Right ventricle myocardium inferior (tissue), 1 donor: ENCODE measurements around the gene PTEN. TPM values are rescaled to one million over a fixed set of nuclear protein-coding genes. Genes with fewer than 3 reads are reported as not detected.
"Not testable (repeated sequence)": the region's sequence is repeated elsewhere in the genome, so short reads cannot be mapped to it uniquely, and the experiment has no call there.

Experiments used
- ATAC-seq: fragments of 200-7000 bp; cut with Tn5 transposase; one replicate; pipeline ENCODE4 v1.9.1; 2020; ENCODE audit warnings: mild to moderate bottlenecking, moderate library complexity
- DNase-seq: peaks from one replicate; pipeline ENCODE4 v3.0.0; 2021; ENCODE audit errors: missing footprints
- intact Hi-C: fragments of 100-400 bp; cut with DNase I; formaldehyde crosslinking; loops from one replicate; pipeline ENCODE4 v1.11.0; 2022
- total RNA-seq: library from RNA; stranded (reverse); fragmentation: NEBNext Ultra II Directional; extraction: Animal tissue kit (Norgen Biotek cat#: 25700); gene quantifications from one replicate; pipeline ENCODE4 v1.2.1, GENCODE V29; 2021
- donor health status: DM: no; HTN: yes; CAD: no; lungs with severe emphysema.

PTEN gene
- total RNA-seq, 1 donor from 2014 or later, result 54.6 TPM

- intact Hi-C loops, result no loop called here
- no peak for ATAC-seq
- DNase-seq, result no peak
Observed at GRCh38 chr10:87842776-87843497, 20.5 kb upstream of the PTEN start.

- ATAC-seq (no peak), DNase-seq (no peak)
- intact Hi-C loops, result no loop called here
Observed at GRCh38 chr10:87843714-87844113, 19.7 kb upstream of the PTEN start.

GRCh38 chr10:87844837-87845623, 18.4 kb upstream of the PTEN start:
- intact Hi-C loops, result no loop called here
- DNase-seq, result no peak
- no peak for ATAC-seq

GRCh38 chr10:87845624-87845998, 17.8 kb upstream of the PTEN start:
- ATAC-seq, result no peak
- intact Hi-C loops, result no loop called here
- DNase-seq, result no peak

GRCh38 chr10:87846023-87846422, 17.4 kb upstream of the PTEN start:
- no peak for DNase-seq
- no peak for ATAC-seq
- intact Hi-C loops, result no loop called here

GRCh38 chr10:87846711-87847110, 16.7 kb upstream of the PTEN start:
- ATAC-seq, intact Hi-C loops, DNase-seq: not testable (repeated sequence)

GRCh38 chr10:87847550-87847949, 15.9 kb upstream of the PTEN start:
- DNase-seq, result no peak
- ATAC-seq, result no peak
- intact Hi-C loops, result no loop called here

GRCh38 chr10:87849001-87849400, 14.4 kb upstream of the PTEN start:
- intact Hi-C loops, result no loop called here
- ATAC-seq, result no peak
- no peak for DNase-seq

- DNase-seq (no peak), ATAC-seq (peak; percentile 96)
- intact Hi-C loops, result no loop called here
Observed at GRCh38 chr10:87850742-87851205, 12.7 kb upstream of the PTEN start.

GRCh38 chr10:87852089-87852488, 11.3 kb upstream of the PTEN start:
- ATAC-seq (no peak), DNase-seq (no peak)
- intact Hi-C loops, result no loop called here

- ATAC-seq, intact Hi-C loops, DNase-seq: not testable (repeated sequence)
Observed at GRCh38 chr10:87855247-87855646, 8.2 kb upstream of the PTEN start.

- intact Hi-C loops, ATAC-seq, DNase-seq: not testable (repeated sequence)
Observed at GRCh38 chr10:87855665-87856064, 7.8 kb upstream of the PTEN start.

- ATAC-seq (no peak), DNase-seq (no peak)
- intact Hi-C loops, result loop anchor here (5.0 to 10.0 kb wide), 7 partner anchors 43 to 687 kb away; partner anchors contain the start of gene ATAD1
Observed at GRCh38 chr10:87860156-87860795, 3.1 kb upstream of the PTEN start.

GRCh38 chr10:87860816-87861403, 2.5 kb upstream of the PTEN start:
- DNase-seq, result no peak
- intact Hi-C loops, result loop anchor here (5.0 to 10.0 kb wide), 7 partner anchors 44 to 686 kb away; partner anchors contain the start of gene ATAD1
- ATAC-seq, result no peak

- intact Hi-C loops, result loop anchor here (5.0 to 10.0 kb wide), 7 partner anchors 44 to 686 kb away; partner anchors contain the start of gene ATAD1
- peak; percentile 69 for ATAC-seq
- peak; percentile 90 for DNase-seq
Observed at GRCh38 chr10:87861566-87861952, 1.9 kb upstream of the PTEN start.

- ATAC-seq (peak; percentile 91), DNase-seq (peak; percentile 98)
- intact Hi-C loops, result loop anchor here (2.0 to 10.0 kb wide), 8 partner anchors 45 to 685 kb away; partner anchors contain the start of gene ATAD1
Observed at GRCh38 chr10:87861953-87862678, 1.3 kb upstream of the PTEN start.

GRCh38 chr10:87862679-87863052, 759 bp upstream of the PTEN start:
- intact Hi-C loops, result loop anchor here (2.0 to 10.0 kb wide), 8 partner anchors 45 to 685 kb away; partner anchors contain the start of gene ATAD1
- ATAC-seq (no peak), DNase-seq (no peak)

- intact Hi-C loops, result loop anchor here (2.0 to 10.0 kb wide), 8 partner anchors 47 to 683 kb away; partner anchors contain the start of gene ATAD1
- not testable (repeated sequence) for ATAC-seq
- peak; percentile 81 for DNase-seq
Observed at GRCh38 chr10:87863951-87864495, 598 bp downstream of the PTEN start.
